ENCODE measurements around the gene DTWD2. TPM values are rescaled to one million over a fixed set of nuclear protein-coding genes. Genes with fewer than 3 reads are reported as not detected.

The DTWD2 gene
- polyA plus RNA-seq, 1 donor, result 5.9 TPM

DNA sequence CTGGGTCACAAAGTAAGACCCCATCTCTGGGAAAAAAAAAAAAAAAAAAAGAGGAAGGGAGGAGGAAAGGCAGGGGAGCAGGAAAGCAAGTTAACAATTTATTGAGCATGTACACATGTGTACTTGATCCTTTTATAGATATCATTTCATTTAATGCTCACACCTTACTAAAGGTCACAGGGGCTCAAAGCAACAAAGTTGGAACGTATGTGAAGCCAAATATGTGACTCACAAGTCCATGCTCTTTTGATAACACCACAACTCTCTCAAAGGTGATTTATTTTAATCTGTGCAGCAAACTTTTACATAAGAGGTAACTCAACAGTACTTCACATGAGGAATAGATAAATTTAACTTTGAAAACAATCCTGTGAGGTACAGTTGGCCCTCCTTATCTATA lies 34.4 kb upstream of the DTWD2 start:
- WGBS (ENCODE audit: insufficient coverage, low lambda C conversion rate), result no CpG with 5 or more reads among the region's 1 CpG
- Histone ChIP-seq H3K27me3 (ENCODE audit: control insufficient read depth, insufficient read depth, low read length) (no peaks in the 10 kb centered on the region), H3K4me1 (ENCODE audit: control insufficient read depth, insufficient read depth, low read length) (no peaks in the 10 kb centered on the region), H3K4me3 (ENCODE audit: low read length) (no peak overlapping the region), H3K27ac (ENCODE audit: low read length) (no peak overlapping the region), H3K36me3 (ENCODE audit: control insufficient read depth, insufficient read depth, low read length) (no peaks in the 10 kb centered on the region), H3K9me3 (ENCODE audit: control insufficient read depth, low read depth, low read length) (no peaks in the 10 kb centered on the region)
- no peak for DNase-seq

DNA sequence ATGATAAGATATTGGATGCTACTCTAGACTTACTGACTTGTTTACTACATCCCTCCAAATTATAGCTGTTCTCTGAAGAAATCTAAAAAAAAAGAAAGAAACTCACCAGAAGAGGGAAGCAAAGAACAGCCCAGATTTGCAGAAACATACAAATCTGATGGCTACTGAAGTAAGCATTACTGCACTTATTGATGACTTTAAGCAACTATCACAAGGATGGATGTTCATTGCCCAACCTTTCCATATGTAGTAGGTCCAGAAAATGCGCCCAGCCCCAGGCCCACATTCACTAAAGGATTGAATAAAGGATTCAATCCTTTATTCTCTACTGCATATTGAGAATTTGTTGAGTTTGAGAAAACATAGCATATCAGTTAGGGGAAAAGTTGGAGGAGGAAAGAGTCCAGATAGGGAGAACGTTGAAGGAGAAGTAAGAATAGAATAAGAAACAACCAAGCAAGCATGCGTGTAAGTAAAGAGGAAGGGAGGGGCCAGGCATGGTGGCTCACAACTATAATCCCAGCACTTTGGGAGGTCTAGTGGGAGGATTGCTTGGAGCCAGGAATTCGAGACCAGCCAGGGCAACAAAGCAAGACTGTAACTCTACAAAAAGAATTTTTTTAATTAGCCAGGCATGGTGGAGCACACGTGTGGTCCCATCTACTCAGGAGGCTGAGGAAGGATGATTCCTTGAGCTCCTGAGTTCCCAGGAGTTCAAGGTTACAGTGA lies 33.8 kb upstream of the DTWD2 start:
- H3K27ac ChIP-seq (ENCODE audit: low read length), result no peak overlapping the region
- no peaks in the 10 kb centered on the region for H3K4me1 ChIP-seq (ENCODE audit: control insufficient read depth, insufficient read depth, low read length)
- H3K4me3 ChIP-seq (ENCODE audit: low read length), result no peak overlapping the region
- 67% methylated on average over 2 of the region's 5 CpGs for WGBS (ENCODE audit: insufficient coverage, low lambda C conversion rate)
- H3K36me3 ChIP-seq (ENCODE audit: control insufficient read depth, insufficient read depth, low read length), result no peaks in the 10 kb centered on the region
- H3K27me3 ChIP-seq (ENCODE audit: control insufficient read depth, insufficient read depth, low read length), result no peaks in the 10 kb centered on the region
- H3K9me3 ChIP-seq (ENCODE audit: control insufficient read depth, low read depth, low read length), result no peaks in the 10 kb centered on the region
- DNase-seq, result no peak

DNA sequence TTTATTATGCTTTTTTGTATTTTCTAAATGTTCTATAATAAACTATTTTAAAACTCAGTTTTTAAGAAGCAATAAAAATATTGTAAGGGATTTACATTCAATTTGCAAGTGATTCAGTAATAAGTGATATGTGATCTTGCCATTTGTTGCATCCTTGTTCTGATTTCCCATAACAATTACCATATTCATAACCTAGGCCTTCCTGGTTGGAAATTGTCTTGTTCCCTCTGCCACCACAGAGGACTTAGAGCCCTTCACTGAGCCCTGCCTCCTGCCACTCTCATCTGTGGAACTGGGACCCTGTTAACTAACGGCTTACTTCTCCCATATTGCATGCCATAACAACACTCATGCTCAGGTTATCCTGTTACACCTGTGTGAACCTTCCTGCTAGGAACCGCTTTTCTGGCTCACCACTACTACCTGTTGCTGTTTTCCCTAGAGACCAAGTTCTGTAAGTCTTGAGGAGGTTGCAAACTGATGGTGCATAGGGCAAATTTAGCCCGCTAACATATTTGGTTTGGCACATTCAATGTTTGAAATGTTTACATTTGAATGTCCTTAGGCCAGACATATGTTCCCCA lies 32.9 kb upstream of the DTWD2 start:
- Histone ChIP-seq H3K9me3 (ENCODE audit: control insufficient read depth, low read depth, low read length) (no peaks in the 10 kb centered on the region), H3K4me1 (ENCODE audit: control insufficient read depth, insufficient read depth, low read length) (no peaks in the 10 kb centered on the region), H3K36me3 (ENCODE audit: control insufficient read depth, insufficient read depth, low read length) (no peaks in the 10 kb centered on the region), H3K4me3 (ENCODE audit: low read length) (no peak overlapping the region), H3K27ac (ENCODE audit: low read length) (no peak overlapping the region), H3K27me3 (ENCODE audit: control insufficient read depth, insufficient read depth, low read length) (no peaks in the 10 kb centered on the region)
- no peak for DNase-seq
- 100% methylated on average over 1 of the region's 3 CpGs for WGBS (ENCODE audit: insufficient coverage, low lambda C conversion rate)

DNA sequence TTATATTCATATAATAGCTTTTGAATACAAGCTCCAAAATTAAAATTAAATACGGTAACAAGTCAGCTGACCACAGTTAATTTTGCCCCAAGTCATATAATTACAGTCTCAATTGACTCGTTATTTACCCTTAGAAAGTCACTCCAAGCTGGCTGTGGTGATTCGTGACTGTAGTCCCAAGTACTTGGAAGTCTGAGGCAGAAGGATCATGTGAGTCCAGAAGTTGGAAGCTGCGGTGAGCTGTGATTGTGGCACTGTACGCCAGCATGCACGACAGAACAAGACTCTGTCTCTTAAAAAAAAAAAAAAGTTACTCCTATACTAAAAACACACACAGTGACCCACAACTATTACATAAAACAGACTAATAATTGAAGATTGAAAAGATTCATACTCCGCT lies 31.6 kb upstream of the DTWD2 start:
- H3K27ac ChIP-seq (ENCODE audit: low read length), result no peak overlapping the region
- H3K4me1 ChIP-seq (ENCODE audit: control insufficient read depth, insufficient read depth, low read length), result no peaks in the 10 kb centered on the region
- no peaks in the 10 kb centered on the region for H3K27me3 ChIP-seq (ENCODE audit: control insufficient read depth, insufficient read depth, low read length)
- WGBS (ENCODE audit: insufficient coverage, low lambda C conversion rate), result no CpG with 5 or more reads among the region's 7 CpGs
- H3K9me3 ChIP-seq (ENCODE audit: control insufficient read depth, low read depth, low read length), result no peaks in the 10 kb centered on the region
- no peaks in the 10 kb centered on the region for H3K36me3 ChIP-seq (ENCODE audit: control insufficient read depth, insufficient read depth, low read length)
- no peak for DNase-seq
- no peak overlapping the region for H3K4me3 ChIP-seq (ENCODE audit: low read length)

DNA sequence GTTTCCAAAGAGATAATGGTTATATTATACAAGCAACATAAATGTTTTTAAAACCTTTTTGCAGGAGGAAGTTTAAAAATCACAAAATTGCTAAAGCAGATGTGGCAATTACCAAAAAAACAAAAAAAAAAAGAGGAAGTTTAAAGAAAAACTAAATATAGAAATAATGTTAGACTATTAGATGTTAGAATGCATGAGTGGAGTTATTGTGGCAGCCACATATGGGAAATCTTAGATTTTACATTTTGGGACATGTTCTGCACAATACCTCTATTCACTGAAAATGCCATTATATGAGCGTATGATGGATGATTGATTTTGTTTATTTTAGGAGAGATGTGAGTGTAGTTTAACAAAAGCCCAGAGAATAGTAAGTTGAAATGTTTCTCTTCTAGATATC lies 31.2 kb upstream of the DTWD2 start:
- no peak overlapping the region for H3K27ac ChIP-seq (ENCODE audit: low read length)
- no peaks in the 10 kb centered on the region for H3K27me3 ChIP-seq (ENCODE audit: control insufficient read depth, insufficient read depth, low read length)
- WGBS (ENCODE audit: insufficient coverage, low lambda C conversion rate), result 83% methylated on average over 1 of the region's 1 CpG
- DNase-seq, result no peak
- no peaks in the 10 kb centered on the region for H3K36me3 ChIP-seq (ENCODE audit: control insufficient read depth, insufficient read depth, low read length)
- no peak overlapping the region for H3K4me3 ChIP-seq (ENCODE audit: low read length)
- H3K4me1 ChIP-seq (ENCODE audit: control insufficient read depth, insufficient read depth, low read length), result no peaks in the 10 kb centered on the region
- H3K9me3 ChIP-seq (ENCODE audit: control insufficient read depth, low read depth, low read length), result no peaks in the 10 kb centered on the region

DNA sequence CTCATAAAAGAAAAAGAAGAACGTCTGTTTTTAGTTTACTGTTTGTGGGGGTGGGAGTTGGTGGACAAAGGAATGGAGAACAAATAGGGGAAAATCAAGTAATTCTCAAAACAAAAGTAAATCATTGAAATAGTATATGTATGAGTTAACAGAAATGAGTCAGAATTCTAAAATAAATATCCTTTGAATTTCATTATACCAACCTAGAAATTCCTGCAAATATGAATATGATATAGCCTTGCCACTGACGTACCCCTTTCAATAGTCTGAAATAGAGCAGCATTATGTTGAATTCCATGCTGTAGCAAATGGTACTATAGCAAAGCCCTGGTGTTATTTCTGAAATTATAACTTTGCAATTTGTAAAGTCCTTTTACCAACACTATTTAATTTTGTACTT lies 29.6 kb upstream of the DTWD2 start:
- H3K27me3 ChIP-seq (ENCODE audit: control insufficient read depth, insufficient read depth, low read length), result no peaks in the 10 kb centered on the region
- H3K9me3 ChIP-seq (ENCODE audit: control insufficient read depth, low read depth, low read length), result no peaks in the 10 kb centered on the region
- H3K27ac ChIP-seq (ENCODE audit: low read length), result no peak overlapping the region
- WGBS (ENCODE audit: insufficient coverage, low lambda C conversion rate), result 90% methylated on average over 1 of the region's 2 CpGs
- no peaks in the 10 kb centered on the region for H3K4me1 ChIP-seq (ENCODE audit: control insufficient read depth, insufficient read depth, low read length)
- no peak for DNase-seq
- no peak overlapping the region for H3K4me3 ChIP-seq (ENCODE audit: low read length)
- H3K36me3 ChIP-seq (ENCODE audit: control insufficient read depth, insufficient read depth, low read length), result no peaks in the 10 kb centered on the region

DNA sequence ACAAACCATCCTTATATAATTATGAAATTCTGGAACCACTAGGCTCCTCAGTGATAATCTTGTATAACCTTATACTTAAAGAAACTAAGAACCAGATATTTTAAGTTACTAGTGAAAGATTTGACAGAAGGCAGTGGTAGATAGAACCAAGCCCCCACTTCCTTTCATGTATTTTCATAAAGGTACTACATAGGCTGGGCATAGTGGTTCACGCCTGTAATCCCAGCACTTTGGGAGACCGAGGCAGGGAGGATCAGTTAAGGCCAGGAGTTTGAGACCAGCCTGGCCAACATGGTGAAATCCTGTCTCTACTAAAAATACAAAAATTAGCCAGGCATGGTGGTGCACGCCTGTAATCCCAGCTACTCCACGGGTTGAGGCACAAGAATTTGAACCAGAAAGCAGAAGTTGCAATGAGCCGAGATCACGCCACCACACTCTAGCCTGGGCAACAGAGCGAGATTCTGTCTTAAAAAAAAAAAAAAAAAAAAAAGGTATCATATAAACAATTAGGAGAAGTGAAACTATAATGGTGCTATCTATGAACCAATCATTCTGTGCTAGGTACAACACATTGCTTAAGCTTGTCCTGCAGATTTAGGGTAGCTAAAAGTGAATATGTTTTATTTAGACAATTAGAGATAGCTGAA lies 27.9 kb upstream of the DTWD2 start:
- Histone ChIP-seq H3K9me3 (ENCODE audit: control insufficient read depth, low read depth, low read length) (peaks cover under 1% of the 10 kb centered on the region), H3K4me1 (ENCODE audit: control insufficient read depth, insufficient read depth, low read length) (no peaks in the 10 kb centered on the region), H3K27ac (ENCODE audit: low read length) (no peak overlapping the region), H3K27me3 (ENCODE audit: control insufficient read depth, insufficient read depth, low read length) (no peaks in the 10 kb centered on the region), H3K36me3 (ENCODE audit: control insufficient read depth, insufficient read depth, low read length) (no peaks in the 10 kb centered on the region), H3K4me3 (ENCODE audit: low read length) (no peak overlapping the region)
- no CpG with 5 or more reads among the region's 7 CpGs for WGBS (ENCODE audit: insufficient coverage, low lambda C conversion rate)
- no peak for DNase-seq

DNA sequence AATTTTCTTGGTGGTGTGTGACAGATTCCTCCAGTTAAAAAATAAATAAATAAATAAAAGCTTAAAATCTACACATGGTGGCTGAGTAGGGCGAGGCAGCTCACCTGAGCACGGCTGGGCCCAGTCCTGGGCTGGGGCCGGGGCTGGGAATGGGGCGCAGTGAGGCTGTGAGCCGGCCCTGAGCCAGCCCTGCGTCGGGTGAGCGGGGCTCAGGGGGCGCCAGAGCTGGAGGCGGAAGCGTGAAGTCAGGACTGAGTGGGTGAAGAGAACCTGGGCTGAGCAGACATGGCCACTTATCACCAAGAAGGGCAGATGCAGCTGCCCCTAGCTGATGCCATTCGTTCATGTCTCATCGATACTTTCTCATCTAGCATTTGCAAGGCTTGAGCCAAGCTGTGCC lies 22.8 kb upstream of the DTWD2 start:
- WGBS (ENCODE audit: insufficient coverage, low lambda C conversion rate), result no CpG with 5 or more reads among the region's 13 CpGs
- Histone ChIP-seq H3K4me1 (ENCODE audit: control insufficient read depth, insufficient read depth, low read length) (peaks cover 6% of the 10 kb centered on the region), H3K27me3 (ENCODE audit: control insufficient read depth, insufficient read depth, low read length) (no peaks in the 10 kb centered on the region), H3K4me3 (ENCODE audit: low read length) (no peak overlapping the region), H3K27ac (ENCODE audit: low read length) (no peak overlapping the region), H3K36me3 (ENCODE audit: control insufficient read depth, insufficient read depth, low read length) (no peaks in the 10 kb centered on the region), H3K9me3 (ENCODE audit: control insufficient read depth, low read depth, low read length) (peaks cover 3% of the 10 kb centered on the region)
- no peak for DNase-seq

DNA sequence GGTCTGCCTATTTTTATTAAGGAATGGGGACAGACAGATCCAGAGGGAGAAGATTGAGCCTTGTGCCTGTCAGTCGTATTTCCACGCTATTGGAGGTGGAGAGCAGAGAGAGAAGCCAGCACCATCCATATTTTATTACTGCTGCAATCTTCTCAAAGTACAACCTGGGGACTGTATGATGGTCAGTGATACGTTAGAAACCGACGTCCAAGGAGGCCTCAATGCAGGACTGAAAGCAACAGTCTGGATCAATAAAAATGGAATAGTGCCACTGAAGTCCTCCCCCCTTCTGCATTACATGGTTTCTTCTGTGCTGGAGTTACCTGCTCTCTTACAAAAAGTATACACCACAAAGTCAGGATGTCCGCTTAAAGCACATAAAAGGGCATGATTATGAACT lies 21.9 kb upstream of the DTWD2 start:
- Histone ChIP-seq H3K27ac (ENCODE audit: low read length) (no peak overlapping the region), H3K9me3 (ENCODE audit: control insufficient read depth, low read depth, low read length) (peaks cover 3% of the 10 kb centered on the region), H3K4me3 (ENCODE audit: low read length) (no peak overlapping the region), H3K36me3 (ENCODE audit: control insufficient read depth, insufficient read depth, low read length) (no peaks in the 10 kb centered on the region), H3K4me1 (ENCODE audit: control insufficient read depth, insufficient read depth, low read length) (peaks cover 6% of the 10 kb centered on the region), H3K27me3 (ENCODE audit: control insufficient read depth, insufficient read depth, low read length) (no peaks in the 10 kb centered on the region)
- DNase-seq, result peak in 1 of 2 donors; percentile 7
- no CpG with 5 or more reads among the region's 6 CpGs for WGBS (ENCODE audit: insufficient coverage, low lambda C conversion rate)

DNA sequence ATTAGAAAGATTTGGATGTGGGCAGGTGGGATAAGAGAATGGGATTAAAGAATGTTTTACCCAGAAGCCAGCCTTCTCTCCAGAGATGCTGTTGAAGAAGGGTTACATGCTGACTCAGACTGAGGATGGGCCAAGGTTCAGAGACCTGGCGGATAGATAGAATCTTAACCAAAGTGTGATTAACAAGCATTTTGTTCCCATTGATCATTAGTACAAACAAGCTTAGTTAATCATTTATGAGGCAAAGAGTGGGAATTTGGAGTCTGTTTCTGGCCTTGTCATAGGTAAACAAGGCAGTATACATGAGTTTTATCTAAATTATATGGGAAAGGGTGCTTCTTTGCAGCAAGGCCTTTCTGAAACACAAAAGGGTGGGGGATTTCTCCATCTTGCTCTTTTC lies 20.8 kb upstream of the DTWD2 start:
- H3K27me3 ChIP-seq (ENCODE audit: control insufficient read depth, insufficient read depth, low read length), result no peaks in the 10 kb centered on the region
- no peak overlapping the region for H3K27ac ChIP-seq (ENCODE audit: low read length)
- peaks cover 3% of the 10 kb centered on the region for H3K9me3 ChIP-seq (ENCODE audit: control insufficient read depth, low read depth, low read length)
- no peak overlapping the region for H3K4me3 ChIP-seq (ENCODE audit: low read length)
- peaks cover 6% of the 10 kb centered on the region for H3K4me1 ChIP-seq (ENCODE audit: control insufficient read depth, insufficient read depth, low read length)
- H3K36me3 ChIP-seq (ENCODE audit: control insufficient read depth, insufficient read depth, low read length), result no peaks in the 10 kb centered on the region
- peak; percentile 36 to 75 for DNase-seq
- no CpG with 5 or more reads among the region's 1 CpG for WGBS (ENCODE audit: insufficient coverage, low lambda C conversion rate)

All from large intestine (tissue), 3 donors.